Right lobe of liver (tissue), 4 donors: ENCODE measurements around the gene TMEM175.

Experiments
- POLR2A ChIP-seq: fragments of 450-650 bp; IDR thresholded peaks from one replicate; pipeline ENCODE4 v1.6.1; 2017; ENCODE audit warnings: antibody characterized with exemption, mild to moderate bottlenecking
- TF ChIP-seq, protein P1 (sequence below), 4 donors: fragments of 200-600 bp in 3 of 4; fragments of 450-650 bp in 1 of 4; IDR thresholded peaks; one replicate each; pipeline versions ENCODE4 v1.5.1 to v1.8.0; 2016 to 2022; ENCODE audit warnings: antibody characterized with exemption in 4 of 4, mild to moderate bottlenecking in 2 of 4
- donor health status: DM: no; HTN: no; CAD: no.
- donor health status: DM: no; HTN: no; CAD: no.
- donor health status: DM: no; HTN: yes; CAD: no.

GRCh38 chr4:891747-892146, 40.5 kb upstream of the TMEM175 start:
- no peak for TF ChIP-seq POLR2A
- TF ChIP-seq, protein P1, sequence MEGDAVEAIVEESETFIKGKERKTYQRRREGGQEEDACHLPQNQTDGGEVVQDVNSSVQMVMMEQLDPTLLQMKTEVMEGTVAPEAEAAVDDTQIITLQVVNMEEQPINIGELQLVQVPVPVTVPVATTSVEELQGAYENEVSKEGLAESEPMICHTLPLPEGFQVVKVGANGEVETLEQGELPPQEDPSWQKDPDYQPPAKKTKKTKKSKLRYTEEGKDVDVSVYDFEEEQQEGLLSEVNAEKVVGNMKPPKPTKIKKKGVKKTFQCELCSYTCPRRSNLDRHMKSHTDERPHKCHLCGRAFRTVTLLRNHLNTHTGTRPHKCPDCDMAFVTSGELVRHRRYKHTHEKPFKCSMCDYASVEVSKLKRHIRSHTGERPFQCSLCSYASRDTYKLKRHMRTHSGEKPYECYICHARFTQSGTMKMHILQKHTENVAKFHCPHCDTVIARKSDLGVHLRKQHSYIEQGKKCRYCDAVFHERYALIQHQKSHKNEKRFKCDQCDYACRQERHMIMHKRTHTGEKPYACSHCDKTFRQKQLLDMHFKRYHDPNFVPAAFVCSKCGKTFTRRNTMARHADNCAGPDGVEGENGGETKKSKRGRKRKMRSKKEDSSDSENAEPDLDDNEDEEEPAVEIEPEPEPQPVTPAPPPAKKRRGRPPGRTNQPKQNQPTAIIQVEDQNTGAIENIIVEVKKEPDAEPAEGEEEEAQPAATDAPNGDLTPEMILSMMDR (IDR thresholded peaks at IDR 0.05), result peak in 2 of 4 donors; percentile 7 to 28
